IPS-NIHi11 (cell line): ENCODE measurements around the gene PRG3.
"Not testable (repeated sequence)": the region's sequence is repeated elsewhere in the genome, so short reads cannot be mapped to it uniquely, and the experiment has no call there.

Experiments
- DNase-seq: peaks from one replicate; pipeline ENCODE4 v3.0.0; 2012; ENCODE audit warnings: mixed read lengths, low spot score

PRG3 gene

DNA sequence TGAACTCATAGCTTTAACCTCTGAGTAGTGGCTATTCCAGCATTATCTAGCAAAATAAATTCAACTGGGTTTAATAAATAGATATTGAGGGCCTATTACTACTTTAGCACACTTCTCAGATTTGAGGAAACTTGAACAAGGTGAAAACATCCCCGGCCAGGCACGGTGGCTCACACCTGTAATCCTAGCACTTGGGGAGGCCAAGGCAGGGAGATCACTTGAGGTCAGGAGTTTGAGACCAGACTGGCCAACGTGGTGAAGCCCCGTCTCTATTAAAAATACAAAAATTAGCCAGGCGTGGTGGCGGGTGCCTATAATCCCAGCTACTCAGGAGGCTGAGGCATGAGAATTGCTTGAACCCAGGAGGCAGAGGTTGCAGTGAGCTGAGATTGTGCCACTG lies 44.1 kb downstream of the PRG3 start:
- not testable (repeated sequence) for DNase-seq

- DNase-seq, result no peak
Observed at GRCh38 chr11:57336111-57336666, 44.8 kb downstream of the PRG3 start.

GRCh38 chr11:57335343-57336110 lies 45.4 kb downstream of the PRG3 start, which contains the start of gene SSRP1:
Gene SSRP1 (minus strand): TSS chr11:57335892. CDS start chr11:57335121, 771 bp downstream.
- peak; percentile 91 for DNase-seq

DNA sequence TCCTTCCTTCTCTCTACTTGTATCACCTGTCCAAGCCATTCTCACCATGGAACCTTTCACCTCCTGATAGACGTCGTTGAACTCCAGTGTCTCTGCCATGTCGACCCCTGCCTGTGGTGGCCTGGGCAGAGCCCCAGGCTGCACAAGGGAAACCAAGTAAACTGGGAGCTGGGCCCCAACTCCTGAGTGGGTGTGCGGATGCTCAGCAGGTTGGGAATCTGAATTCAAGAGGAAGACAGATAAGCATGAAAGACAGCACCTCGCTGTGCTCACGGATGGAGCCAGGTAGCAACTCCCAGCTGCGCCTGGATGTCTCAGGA lies 46.0 kb downstream of the PRG3 start:
- no peak for DNase-seq

DNA sequence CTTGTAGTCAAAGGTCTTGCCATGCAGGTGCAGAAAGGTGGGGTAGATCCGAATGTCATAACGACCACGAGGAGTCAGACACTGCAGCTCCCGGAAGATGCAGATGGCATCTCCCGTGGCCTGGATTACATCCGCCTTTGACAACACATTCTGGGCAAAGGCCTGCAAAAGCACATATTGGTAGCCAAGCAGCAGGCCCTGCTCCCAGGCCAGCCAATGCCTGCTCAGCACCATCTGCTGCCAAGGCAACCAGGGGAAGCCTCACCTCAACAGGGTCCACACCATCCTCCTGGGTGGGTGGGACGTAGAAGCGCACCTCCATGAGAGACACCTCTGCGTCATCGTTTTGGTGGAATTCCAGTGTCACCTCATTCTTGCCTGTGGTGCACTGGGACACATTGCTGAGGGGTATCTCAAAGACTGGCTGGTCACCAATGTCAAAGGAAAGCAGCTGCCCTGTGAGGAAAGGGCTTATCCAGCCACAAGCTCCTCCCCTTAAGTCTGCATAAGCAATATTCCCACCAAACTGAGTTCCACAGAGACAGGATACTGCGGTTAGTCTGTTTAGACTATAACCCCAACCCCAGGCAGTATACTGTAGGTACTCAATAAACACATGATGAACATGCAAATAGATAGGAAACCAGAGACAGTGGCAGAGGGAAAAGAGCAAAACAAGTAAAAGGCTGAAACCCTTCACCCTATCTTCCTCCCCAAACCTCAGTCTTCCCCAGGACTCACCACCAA lies 48.1 kb downstream of the PRG3 start:
- no peak for DNase-seq

GRCh38 chr11:57331720-57332119 lies 49.2 kb downstream of the PRG3 start:
- DNase-seq, result no peak

DNA sequence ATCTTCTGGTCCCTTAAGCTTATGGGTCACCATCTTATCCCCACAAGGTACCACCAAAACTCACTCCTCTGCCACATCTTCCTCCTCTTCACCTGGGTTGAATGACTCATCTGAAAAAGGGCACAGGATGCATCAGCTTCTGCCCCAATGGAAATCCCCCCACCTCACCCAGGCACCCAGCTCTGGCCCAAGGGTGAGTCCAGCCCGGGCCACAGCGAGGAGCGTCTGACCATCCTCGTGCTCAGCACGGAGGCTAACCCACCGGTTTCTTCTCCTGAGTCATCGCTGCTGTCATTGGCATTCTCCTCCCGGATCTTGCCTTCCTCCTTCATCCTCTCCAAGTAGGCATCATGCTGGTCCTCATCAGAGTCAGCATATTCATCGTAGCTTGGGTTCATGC lies 50.9 kb downstream of the PRG3 start:
- DNase-seq, result no peak

GRCh38 chr11:57327721-57328120 lies 53.2 kb downstream of the PRG3 start:
- no peak for DNase-seq
